Liver (tissue), 9 donors: ENCODE results near the gene ATP11A. TPM values are rescaled to one million over a fixed set of nuclear protein-coding genes. Genes with fewer than 3 reads are reported as not detected.

Experiments used
- DNase-seq: peaks from one replicate; pipeline ENCODE4 v3.0.0-alpha.2; 2017; ENCODE audit warnings: low spot score
- H3K27ac ChIP-seq, 2 donors: one replicate each; pipeline ENCODE4 v1.7.0; 2013; ENCODE audit warnings: inconsistent platforms in 2 of 2, low read length in 2 of 2, control low read depth in 1 of 2, low read depth in 1 of 2, mild to moderate bottlenecking in 1 of 2
- H3K27me3 ChIP-seq, 4 donors: one replicate each; pipeline versions ENCODE4 v1.6.1 to v1.7.0; 2013; ENCODE audit warnings: low read length in 3 of 4, inconsistent platforms in 1 of 4, mild to moderate bottlenecking in 1 of 4, moderate library complexity in 1 of 4; ENCODE audit not compliant: control insufficient read depth in 4 of 4, insufficient read depth in 4 of 4
- H3K36me3 ChIP-seq, 4 donors: one replicate each; pipeline versions ENCODE4 v1.6.1 to v1.7.0; 2013; ENCODE audit warnings: low read length in 3 of 4, mild to moderate bottlenecking in 3 of 4, low read depth in 1 of 4, moderate library complexity in 1 of 4; ENCODE audit not compliant: control insufficient read depth in 4 of 4, insufficient read depth in 3 of 4
- H3K4me1 ChIP-seq, 4 donors: one replicate each; pipeline versions ENCODE4 v1.6.1 to v1.7.0; 2013; ENCODE audit warnings: low read length in 3 of 4, mild to moderate bottlenecking in 3 of 4, moderate library complexity in 1 of 4; ENCODE audit not compliant: control insufficient read depth in 4 of 4, insufficient read depth in 4 of 4
- H3K4me3 ChIP-seq, 3 donors: one replicate each; pipeline versions ENCODE4 v1.6.1 to v1.7.0; 2013; ENCODE audit warnings: low read length in 3 of 3, control low read depth in 1 of 3, low read depth in 1 of 3, mild to moderate bottlenecking in 1 of 3
- H3K9ac ChIP-seq, 2 donors: one replicate each; pipeline ENCODE4 v1.7.0; 2013; ENCODE audit warnings: low read length in 2 of 2, mild to moderate bottlenecking in 2 of 2, moderate library complexity in 2 of 2, control low read depth in 1 of 2, low read depth in 1 of 2
- H3K9me3 ChIP-seq, 4 donors: one replicate each; pipeline versions ENCODE4 v1.6.1 to v1.7.0; 2013; ENCODE audit warnings: low read length in 3 of 4; ENCODE audit not compliant: control insufficient read depth in 4 of 4
- FOXA1 ChIP-seq: IDR thresholded peaks from 2 replicates; pipeline ENCODE4 v1.6.1; 2016; ENCODE audit warnings: antibody characterized with exemption
- FOXA2 ChIP-seq: IDR thresholded peaks from 2 replicates; pipeline ENCODE4 v1.6.1; 2016; ENCODE audit warnings: antibody characterized with exemption
- GABPA ChIP-seq, 2 donors: IDR thresholded peaks in 1 of 2; conservative IDR thresholded peaks in 1 of 2; 2 replicates each; pipeline ENCODE4 v1.6.1; 2016; ENCODE audit warnings: antibody characterized with exemption in 2 of 2, mild to moderate bottlenecking in 1 of 2, moderate library complexity in 1 of 2
- HNF4A ChIP-seq, 2 donors: conservative IDR thresholded peaks; 2 replicates each; pipeline ENCODE4 v1.6.1; 2016; ENCODE audit warnings: antibody characterized with exemption in 2 of 2, mild to moderate bottlenecking in 2 of 2
- HNF4G ChIP-seq: IDR thresholded peaks from 2 replicates; pipeline ENCODE4 v1.6.1; 2016; ENCODE audit warnings: antibody characterized with exemption
- JUND ChIP-seq, 2 donors: IDR thresholded peaks; 2 replicates each; pipeline ENCODE4 v1.6.1; 2016; ENCODE audit warnings: antibody characterized with exemption in 2 of 2
- NR2F2 ChIP-seq: IDR thresholded peaks from 2 replicates; pipeline ENCODE4 v1.6.1; 2016; ENCODE audit warnings: antibody characterized with exemption
- RAD21 ChIP-seq, 2 donors: IDR thresholded peaks; 2 replicates each; pipeline ENCODE4 v1.6.1; 2016; ENCODE audit warnings: antibody characterized with exemption in 2 of 2, mild to moderate bottlenecking in 2 of 2
- REST ChIP-seq: IDR thresholded peaks from 2 replicates; pipeline ENCODE4 v1.6.1; 2016; ENCODE audit warnings: antibody characterized with exemption, mild to moderate bottlenecking
- RXRA ChIP-seq, 2 donors: IDR thresholded peaks; 2 replicates each; pipeline ENCODE4 v1.6.1; 2017 to 2018; ENCODE audit warnings: antibody characterized with exemption in 2 of 2, mild to moderate bottlenecking in 1 of 2
- SP1 ChIP-seq: IDR thresholded peaks from 2 replicates; pipeline ENCODE4 v1.6.1; 2018; ENCODE audit warnings: antibody characterized with exemption, mild to moderate bottlenecking
- TAF1 ChIP-seq: conservative IDR thresholded peaks from 2 replicates; pipeline ENCODE4 v1.6.1; 2016; ENCODE audit warnings: antibody characterized with exemption, mild to moderate bottlenecking
- YY1 ChIP-seq: IDR thresholded peaks from 2 replicates; pipeline ENCODE4 v1.6.1; 2016; ENCODE audit warnings: antibody characterized with exemption, mild to moderate bottlenecking
- WGBS: extraction: QIAGEN DNeasy Blood & Tissue Kit; methylation state at CpG from one replicate; pipeline ENCODE4 v1.1.7; 2013; 5-methylcytosine and 5-hydroxymethylcytosine counted together
- polyA plus RNA-seq, 2 donors: library from polyadenylated mRNA; stranded (reverse) in 1 of 2; unstranded in 1 of 2; fragments of 200-250 nt in 1 of 2; fragments of >200 nt in 1 of 2; fragmentation: Nextera tagmentation in 1 of 2; extraction: Ambion mirVana in 1 of 2; gene quantifications; one replicate each; pipeline versions ENCODE4 v1.2.1 to v1.2.3, GENCODE V29; 2013 to 2015
- total RNA-seq, 2 donors: library from RNA; depleted of rRNA; stranded (reverse); fragments of >200 nt; gene quantifications; one replicate each; pipeline ENCODE4 v1.2.3, GENCODE V29; 2014
- TF ChIP-seq, protein P1 (sequence below): fragments of 150-350 bp; IDR thresholded peaks from 2 replicates; pipeline ENCODE4 v1.5.1; 2017; ENCODE audit warnings: improper control_type of control experiment, low read depth, low read length; ENCODE audit not compliant: missing input control
- TF ChIP-seq, protein P2 (sequence below): IDR thresholded peaks from 2 replicates; pipeline ENCODE4 v1.6.1; 2016; ENCODE audit warnings: antibody characterized with exemption
- TF ChIP-seq, protein P3 (sequence below): IDR thresholded peaks from 2 replicates; pipeline ENCODE4 v1.6.1; 2016; ENCODE audit warnings: antibody characterized with exemption
- TF ChIP-seq, protein P4 (sequence below): IDR thresholded peaks from 2 replicates; pipeline ENCODE4 v1.6.1; 2016; ENCODE audit warnings: antibody characterized with exemption
- donor health status: healthy.
- donor health status: healthy.
- donor health status: healthy.
- donor health status: healthy.
- donor health status: healthy.

Gene ATP11A
- total and polyA plus RNA-seq, 4 donors, result 8.7 to 27.9 (median 13.8) TPM

DNA sequence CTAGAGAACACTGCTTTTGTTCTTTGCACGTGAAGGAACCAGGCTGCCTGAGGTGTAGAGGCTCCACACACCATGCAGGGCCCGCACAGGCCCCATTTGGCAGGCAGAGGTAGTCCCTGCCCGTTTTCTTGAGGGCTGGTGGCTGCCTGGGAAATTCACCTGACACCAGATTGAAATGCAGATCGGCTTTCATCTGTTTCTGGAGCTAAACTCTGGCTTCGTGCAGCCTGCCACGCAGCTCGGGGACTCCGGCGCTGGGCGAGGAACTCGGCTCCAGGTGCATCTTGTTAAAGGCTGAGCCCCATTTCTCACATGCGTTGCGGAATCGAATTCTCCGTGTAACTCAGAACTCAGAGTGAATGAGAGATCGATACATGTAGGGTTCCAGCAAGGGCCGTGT lies 37.7 kb downstream of the ATP11A start:
- H3K4me3 ChIP-seq, result no peak overlapping the region
- peaks cover 0 to 6% (median 1%) of the 10 kb centered on the region in 4 donors for H3K4me1 ChIP-seq
- no peak overlapping the region for H3K9ac ChIP-seq
- no peak for DNase-seq
- WGBS, result 93% methylated on average over 17 of the region's 17 CpGs
- TF ChIP-seq RAD21 (IDR thresholded peaks at IDR 0.05) (no peak), REST (no peak), SP1 (no peak), TAF1 (no peak), GABPA (IDR thresholded peaks at IDR 0.05 in 1 of 2, conservative IDR thresholded peaks at IDR 0.05 in 1 of 2) (no peak), HNF4G (no peak), NR2F2 (no peak), JUND (IDR thresholded peaks at IDR 0.05) (no peak), FOXA1 (no peak)
- TF ChIP-seq, protein P1, sequence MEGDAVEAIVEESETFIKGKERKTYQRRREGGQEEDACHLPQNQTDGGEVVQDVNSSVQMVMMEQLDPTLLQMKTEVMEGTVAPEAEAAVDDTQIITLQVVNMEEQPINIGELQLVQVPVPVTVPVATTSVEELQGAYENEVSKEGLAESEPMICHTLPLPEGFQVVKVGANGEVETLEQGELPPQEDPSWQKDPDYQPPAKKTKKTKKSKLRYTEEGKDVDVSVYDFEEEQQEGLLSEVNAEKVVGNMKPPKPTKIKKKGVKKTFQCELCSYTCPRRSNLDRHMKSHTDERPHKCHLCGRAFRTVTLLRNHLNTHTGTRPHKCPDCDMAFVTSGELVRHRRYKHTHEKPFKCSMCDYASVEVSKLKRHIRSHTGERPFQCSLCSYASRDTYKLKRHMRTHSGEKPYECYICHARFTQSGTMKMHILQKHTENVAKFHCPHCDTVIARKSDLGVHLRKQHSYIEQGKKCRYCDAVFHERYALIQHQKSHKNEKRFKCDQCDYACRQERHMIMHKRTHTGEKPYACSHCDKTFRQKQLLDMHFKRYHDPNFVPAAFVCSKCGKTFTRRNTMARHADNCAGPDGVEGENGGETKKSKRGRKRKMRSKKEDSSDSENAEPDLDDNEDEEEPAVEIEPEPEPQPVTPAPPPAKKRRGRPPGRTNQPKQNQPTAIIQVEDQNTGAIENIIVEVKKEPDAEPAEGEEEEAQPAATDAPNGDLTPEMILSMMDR, result no peak
- TF ChIP-seq, protein P2, sequence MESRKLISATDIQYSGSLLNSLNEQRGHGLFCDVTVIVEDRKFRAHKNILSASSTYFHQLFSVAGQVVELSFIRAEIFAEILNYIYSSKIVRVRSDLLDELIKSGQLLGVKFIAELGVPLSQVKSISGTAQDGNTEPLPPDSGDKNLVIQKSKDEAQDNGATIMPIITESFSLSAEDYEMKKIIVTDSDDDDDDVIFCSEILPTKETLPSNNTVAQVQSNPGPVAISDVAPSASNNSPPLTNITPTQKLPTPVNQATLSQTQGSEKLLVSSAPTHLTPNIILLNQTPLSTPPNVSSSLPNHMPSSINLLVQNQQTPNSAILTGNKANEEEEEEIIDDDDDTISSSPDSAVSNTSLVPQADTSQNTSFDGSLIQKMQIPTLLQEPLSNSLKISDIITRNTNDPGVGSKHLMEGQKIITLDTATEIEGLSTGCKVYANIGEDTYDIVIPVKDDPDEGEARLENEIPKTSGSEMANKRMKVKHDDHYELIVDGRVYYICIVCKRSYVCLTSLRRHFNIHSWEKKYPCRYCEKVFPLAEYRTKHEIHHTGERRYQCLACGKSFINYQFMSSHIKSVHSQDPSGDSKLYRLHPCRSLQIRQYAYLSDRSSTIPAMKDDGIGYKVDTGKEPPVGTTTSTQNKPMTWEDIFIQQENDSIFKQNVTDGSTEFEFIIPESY, result no peak
- H3K27ac ChIP-seq, result no peak overlapping the region
- no peaks in the 10 kb centered on the region for H3K9me3 ChIP-seq
- H3K27me3 ChIP-seq, result no peaks in the 10 kb centered on the region
- no peaks in the 10 kb centered on the region for H3K36me3 ChIP-seq

DNA sequence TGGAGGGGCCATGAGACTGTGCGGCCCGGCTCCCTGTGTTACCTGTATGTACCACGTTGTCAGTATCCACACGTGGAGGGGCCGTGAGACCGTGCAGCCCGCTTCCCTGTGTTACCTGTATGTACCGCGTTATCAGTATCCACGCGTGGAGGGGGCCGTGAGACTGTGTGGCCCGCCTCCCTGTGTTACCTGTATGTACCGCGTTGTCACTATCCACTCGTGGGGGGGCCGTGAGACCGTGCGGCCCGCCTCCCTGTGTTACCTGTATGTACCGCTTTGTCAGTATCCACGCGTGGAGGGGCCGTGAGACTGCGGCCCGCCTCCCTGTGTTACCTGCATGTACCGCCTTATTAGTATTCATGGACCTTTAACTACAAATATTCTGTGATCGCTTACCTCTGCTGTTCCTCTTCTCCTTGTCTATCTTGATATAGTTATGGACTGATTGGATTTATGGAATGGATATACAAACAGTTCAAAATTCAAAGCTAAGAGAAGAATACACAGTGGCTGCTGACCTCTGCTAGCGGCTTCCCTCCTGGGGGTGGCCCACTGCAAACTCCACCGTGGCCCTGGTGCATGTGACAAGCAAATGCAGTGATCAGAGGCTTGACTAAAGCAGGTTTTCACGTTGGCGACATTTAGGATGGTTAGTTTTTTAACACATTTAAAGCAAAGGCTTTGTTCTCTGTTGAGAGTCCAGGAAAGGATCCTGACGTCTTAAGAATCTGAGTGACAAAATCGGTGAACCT lies 38.7 kb downstream of the ATP11A start:
- no peak for DNase-seq
- no peaks in the 10 kb centered on the region for H3K9me3 ChIP-seq
- WGBS, result 97% methylated on average over 34 of the region's 34 CpGs
- H3K9ac ChIP-seq, result no peak overlapping the region
- H3K36me3 ChIP-seq, result no peaks in the 10 kb centered on the region
- no peak overlapping the region for H3K4me3 ChIP-seq
- no peak overlapping the region for H3K27ac ChIP-seq
- peaks cover 0 to 6% (median 1%) of the 10 kb centered on the region in 4 donors for H3K4me1 ChIP-seq
- H3K27me3 ChIP-seq, result no peaks in the 10 kb centered on the region
- TF ChIP-seq, protein P3, sequence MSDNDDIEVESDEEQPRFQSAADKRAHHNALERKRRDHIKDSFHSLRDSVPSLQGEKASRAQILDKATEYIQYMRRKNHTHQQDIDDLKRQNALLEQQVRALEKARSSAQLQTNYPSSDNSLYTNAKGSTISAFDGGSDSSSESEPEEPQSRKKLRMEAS, result no peak
- TF ChIP-seq NR2F2 (no peak), RXRA (IDR thresholded peaks at IDR 0.05) (no peak), FOXA2 (no peak), SP1 (no peak), REST (no peak), TAF1 (no peak), YY1 (no peak), FOXA1 (no peak), JUND (IDR thresholded peaks at IDR 0.05) (no peak), HNF4A (conservative IDR thresholded peaks at IDR 0.05) (no peak)
- TF ChIP-seq, protein P4, sequence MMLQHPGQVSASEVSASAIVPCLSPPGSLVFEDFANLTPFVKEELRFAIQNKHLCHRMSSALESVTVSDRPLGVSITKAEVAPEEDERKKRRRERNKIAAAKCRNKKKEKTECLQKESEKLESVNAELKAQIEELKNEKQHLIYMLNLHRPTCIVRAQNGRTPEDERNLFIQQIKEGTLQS, result no peak
- TF ChIP-seq, protein P1, result no peak
